ENCODE data around the gene DLK2. TPM values are rescaled to one million over a fixed set of nuclear protein-coding genes. Genes with fewer than 3 reads are reported as not detected.
A peak's percentile ranks its signal among the peaks of the same experiment; 100 is the strongest.

Gene DLK2
- total and polyA plus RNA-seq, 2 of the 13 experiments (the other 11 are each of a cell fraction or from before 2014, with no cell fraction given): 1.2 to 3.8 TPM

DNA sequence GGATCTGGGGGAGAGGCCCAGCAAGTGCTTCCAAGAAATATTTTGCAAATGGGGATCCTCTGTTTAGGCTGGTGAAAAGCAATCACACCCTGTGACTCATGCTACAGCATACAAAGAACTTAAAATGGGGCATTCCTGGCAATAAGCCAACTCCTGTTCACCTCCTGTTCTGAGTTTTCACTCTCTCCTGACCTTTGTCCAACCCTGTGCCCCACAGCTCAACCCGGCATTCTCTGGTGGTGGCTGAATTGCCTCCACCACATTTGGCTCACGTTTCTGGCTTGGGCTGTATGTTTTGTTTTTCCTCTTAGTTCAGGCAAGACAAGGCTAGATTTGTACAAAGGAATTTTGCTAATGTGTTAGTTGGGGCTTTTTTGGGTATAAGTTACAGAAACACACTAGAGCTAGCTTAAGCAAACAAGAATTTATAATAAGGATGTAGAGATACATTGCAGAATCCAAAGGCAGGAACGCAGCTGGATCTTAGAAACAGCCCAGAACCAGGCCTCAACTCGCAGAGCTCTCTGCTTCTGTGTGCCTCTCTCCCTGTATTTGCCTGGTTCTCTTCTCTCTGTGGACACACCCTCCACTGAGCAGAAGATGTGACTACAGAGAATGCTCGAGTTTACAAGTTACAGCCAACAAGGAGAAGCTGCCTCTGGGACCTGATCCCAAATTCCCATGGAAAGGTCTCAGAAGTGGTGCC, 18.6 kb downstream of the DLK2 start (continued):
- TF ChIP-seq, protein P1, sequence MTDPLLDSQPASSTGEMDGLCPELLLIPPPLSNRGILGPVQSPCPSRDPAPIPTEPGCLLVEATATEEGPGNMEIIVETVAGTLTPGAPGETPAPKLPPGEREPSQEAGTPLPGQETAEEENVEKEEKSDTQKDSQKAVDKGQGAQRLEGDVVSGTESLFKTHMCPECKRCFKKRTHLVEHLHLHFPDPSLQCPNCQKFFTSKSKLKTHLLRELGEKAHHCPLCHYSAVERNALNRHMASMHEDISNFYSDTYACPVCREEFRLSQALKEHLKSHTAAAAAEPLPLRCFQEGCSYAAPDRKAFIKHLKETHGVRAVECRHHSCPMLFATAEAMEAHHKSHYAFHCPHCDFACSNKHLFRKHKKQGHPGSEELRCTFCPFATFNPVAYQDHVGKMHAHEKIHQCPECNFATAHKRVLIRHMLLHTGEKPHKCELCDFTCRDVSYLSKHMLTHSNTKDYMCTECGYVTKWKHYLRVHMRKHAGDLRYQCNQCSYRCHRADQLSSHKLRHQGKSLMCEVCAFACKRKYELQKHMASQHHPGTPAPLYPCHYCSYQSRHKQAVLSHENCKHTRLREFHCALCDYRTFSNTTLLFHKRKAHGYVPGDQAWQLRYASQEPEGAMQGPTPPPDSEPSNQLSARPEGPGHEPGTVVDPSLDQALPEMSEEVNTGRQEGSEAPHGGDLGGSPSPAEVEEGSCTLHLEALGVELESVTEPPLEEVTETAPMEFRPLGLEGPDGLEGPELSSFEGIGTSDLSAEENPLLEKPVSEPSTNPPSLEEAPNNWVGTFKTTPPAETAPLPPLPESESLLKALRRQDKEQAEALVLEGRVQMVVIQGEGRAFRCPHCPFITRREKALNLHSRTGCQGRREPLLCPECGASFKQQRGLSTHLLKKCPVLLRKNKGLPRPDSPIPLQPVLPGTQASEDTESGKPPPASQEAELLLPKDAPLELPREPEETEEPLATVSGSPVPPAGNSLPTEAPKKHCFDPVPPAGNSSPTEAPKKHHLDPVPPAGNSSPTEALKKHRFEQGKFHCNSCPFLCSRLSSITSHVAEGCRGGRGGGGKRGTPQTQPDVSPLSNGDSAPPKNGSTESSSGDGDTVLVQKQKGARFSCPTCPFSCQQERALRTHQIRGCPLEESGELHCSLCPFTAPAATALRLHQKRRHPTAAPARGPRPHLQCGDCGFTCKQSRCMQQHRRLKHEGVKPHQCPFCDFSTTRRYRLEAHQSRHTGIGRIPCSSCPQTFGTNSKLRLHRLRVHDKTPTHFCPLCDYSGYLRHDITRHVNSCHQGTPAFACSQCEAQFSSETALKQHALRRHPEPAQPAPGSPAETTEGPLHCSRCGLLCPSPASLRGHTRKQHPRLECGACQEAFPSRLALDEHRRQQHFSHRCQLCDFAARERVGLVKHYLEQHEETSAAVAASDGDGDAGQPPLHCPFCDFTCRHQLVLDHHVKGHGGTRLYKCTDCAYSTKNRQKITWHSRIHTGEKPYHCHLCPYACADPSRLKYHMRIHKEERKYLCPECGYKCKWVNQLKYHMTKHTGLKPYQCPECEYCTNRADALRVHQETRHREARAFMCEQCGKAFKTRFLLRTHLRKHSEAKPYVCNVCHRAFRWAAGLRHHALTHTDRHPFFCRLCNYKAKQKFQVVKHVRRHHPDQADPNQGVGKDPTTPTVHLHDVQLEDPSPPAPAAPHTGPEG (CRISPR knock-in tag; IDR thresholded peaks at IDR 0.05): no peak
- no peak for TF ChIP-seq ZBTB21 (CRISPR knock-in tag; IDR thresholded peaks at IDR 0.05)
- TF ChIP-seq ZNF34 (CRISPR knock-in tag; IDR thresholded peaks at IDR 0.05; ENCODE audit: borderline replicate concordance): no peak
- TF ChIP-seq MED13 (CRISPR knock-in tag; IDR thresholded peaks at IDR 0.05): no peak
- TF ChIP-seq, protein P2, sequence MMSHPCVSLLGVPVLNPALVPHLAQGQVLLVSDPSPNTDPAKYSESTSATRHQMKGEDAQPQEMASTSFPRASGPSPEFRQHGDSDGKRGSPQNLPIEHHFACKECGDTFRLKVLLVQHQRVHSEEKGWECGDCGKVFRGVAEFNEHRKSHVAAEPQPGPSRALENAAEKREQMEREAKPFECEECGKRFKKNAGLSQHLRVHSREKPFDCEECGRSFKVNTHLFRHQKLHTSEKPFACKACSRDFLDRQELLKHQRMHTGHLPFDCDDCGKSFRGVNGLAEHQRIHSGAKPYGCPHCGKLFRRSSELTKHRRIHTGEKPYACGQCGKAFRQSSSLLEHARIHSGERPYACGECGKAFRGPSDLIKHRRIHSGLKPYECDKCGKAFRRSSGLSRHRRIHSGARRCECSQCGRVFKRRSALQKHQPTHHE (CRISPR knock-in tag; IDR thresholded peaks at IDR 0.05; ENCODE audit: borderline replicate concordance): no peak
- peak; percentile 31; the same call in 1 of the 2 replicates for TF ChIP-seq ZNF788 (CRISPR knock-in tag; IDR thresholded peaks at IDR 0.05; ENCODE audit: borderline replicate concordance)
- TF ChIP-seq ZNF761 (CRISPR knock-in tag; conservative IDR thresholded peaks at IDR 0.05): no peak
- TF ChIP-seq, protein P3, sequence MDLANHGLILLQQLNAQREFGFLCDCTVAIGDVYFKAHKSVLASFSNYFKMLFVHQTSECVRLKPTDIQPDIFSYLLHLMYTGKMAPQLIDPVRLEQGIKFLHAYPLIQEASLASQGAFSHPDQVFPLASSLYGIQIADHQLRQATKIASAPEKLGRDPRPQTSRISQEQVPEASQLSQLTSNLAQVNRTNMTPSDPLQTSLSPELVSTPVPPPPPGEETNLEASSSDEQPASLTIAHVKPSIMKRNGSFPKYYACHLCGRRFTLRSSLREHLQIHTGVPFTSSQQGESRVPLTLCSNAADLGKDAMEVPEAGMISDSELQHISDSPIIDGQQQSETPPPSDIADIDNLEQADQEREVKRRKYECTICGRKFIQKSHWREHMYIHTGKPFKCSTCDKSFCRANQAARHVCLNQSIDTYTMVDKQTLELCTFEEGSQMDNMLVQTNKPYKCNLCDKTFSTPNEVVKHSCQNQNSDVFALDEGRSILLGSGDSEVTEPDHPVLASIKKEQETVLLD (CRISPR knock-in tag; IDR thresholded peaks at IDR 0.05; ENCODE audit: low read depth): no peak
- TF ChIP-seq SP2 (CRISPR knock-in tag; IDR thresholded peaks at IDR 0.05): no peak
- TF ChIP-seq CBFB (CRISPR knock-in tag; IDR thresholded peaks at IDR 0.05): no peak
- TF ChIP-seq CEBPB (IDR thresholded peaks at IDR 0.05; ENCODE audit: borderline replicate concordance, low read depth, low read length): no peak
- TF ChIP-seq GLI4 (CRISPR knock-in tag; IDR thresholded peaks at IDR 0.05; ENCODE audit: borderline replicate concordance): no peak
- peak; percentile 89 for TF ChIP-seq ZNF878 (CRISPR knock-in tag; IDR thresholded peaks at IDR 0.05)
- TF ChIP-seq ZFYVE20 (CRISPR knock-in tag; IDR thresholded peaks at IDR 0.05; ENCODE audit: borderline replicate concordance, low read depth): no peak
- TF ChIP-seq, protein P4, sequence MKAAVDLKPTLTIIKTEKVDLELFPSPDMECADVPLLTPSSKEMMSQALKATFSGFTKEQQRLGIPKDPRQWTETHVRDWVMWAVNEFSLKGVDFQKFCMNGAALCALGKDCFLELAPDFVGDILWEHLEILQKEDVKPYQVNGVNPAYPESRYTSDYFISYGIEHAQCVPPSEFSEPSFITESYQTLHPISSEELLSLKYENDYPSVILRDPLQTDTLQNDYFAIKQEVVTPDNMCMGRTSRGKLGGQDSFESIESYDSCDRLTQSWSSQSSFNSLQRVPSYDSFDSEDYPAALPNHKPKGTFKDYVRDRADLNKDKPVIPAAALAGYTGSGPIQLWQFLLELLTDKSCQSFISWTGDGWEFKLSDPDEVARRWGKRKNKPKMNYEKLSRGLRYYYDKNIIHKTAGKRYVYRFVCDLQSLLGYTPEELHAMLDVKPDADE (CRISPR knock-in tag; IDR thresholded peaks at IDR 0.05): no peak
- TF ChIP-seq ZNF672 (CRISPR knock-in tag; IDR thresholded peaks at IDR 0.05): no peak
- no peak for TF ChIP-seq ZNF256 (CRISPR knock-in tag; conservative IDR thresholded peaks at IDR 0.05)
- TF ChIP-seq RBM22 (optimal IDR thresholded peaks at IDR 0.05; ENCODE audit: low read length): peak; percentile 60
- peak in 1 of 2 experiments; percentile 25; a peak in 1 of 4 replicates for TF ChIP-seq POLR2A (IDR thresholded peaks at IDR 0.05; ENCODE audit: insufficient read depth in 1 of 2, low read depth in 2 of 2, low read length in 2 of 2)
- no peak for TF ChIP-seq GABPB1 (CRISPR knock-in tag; IDR thresholded peaks at IDR 0.05)
- no peak for TF ChIP-seq HDAC6 (IDR thresholded peaks at IDR 0.05; ENCODE audit: low read depth, low read length)
